HG02763 (cell line): ENCODE measurements around the gene ERFE.

ENCODE experiments used
- ATAC-seq: cut with Tn5 transposase; IDR thresholded peaks from one replicate; pipeline ENCODE4 v1.9.1; 2021; ENCODE audit warnings: mild to moderate bottlenecking, moderate library complexity; ENCODE audit not compliant: unreplicated experiment

ERFE gene

DNA sequence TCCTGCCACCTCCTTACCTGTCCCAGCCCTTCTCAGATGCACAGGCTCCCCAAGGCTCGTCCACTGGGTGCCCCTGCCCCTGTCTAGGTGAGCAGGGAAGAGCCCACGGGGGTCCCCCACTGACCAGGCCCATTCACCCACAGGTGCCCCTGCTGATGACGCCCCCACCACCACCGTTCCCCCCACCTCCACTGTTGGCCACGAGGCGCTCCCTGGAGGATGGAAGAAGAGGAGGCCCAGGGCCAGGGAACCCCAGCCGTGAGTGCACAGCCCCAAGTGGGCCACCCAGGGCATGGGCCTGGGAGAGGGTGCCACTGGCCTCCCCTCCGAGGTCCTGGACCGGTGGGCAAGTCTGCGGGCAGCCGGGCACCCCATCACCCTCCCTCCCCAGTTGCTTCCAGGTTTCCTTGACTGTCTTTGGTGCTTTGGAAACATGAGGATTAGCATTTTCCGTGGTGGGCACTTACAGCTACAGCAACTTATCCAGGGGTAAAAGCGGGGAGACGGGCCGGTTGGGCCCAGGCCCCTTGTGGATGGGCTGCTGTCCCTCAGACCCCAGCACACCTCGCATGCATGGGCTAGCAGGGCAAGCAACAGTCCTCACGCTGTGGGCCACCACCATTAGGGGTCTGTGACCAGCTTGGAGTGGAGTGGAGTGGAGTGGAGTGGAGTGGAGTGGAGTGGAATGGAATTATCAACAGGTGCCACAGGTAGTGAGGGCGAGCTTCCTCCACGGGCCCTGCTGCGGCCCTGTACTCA lies 33.5 kb upstream of the ERFE start:
- no peak for ATAC-seq

DNA sequence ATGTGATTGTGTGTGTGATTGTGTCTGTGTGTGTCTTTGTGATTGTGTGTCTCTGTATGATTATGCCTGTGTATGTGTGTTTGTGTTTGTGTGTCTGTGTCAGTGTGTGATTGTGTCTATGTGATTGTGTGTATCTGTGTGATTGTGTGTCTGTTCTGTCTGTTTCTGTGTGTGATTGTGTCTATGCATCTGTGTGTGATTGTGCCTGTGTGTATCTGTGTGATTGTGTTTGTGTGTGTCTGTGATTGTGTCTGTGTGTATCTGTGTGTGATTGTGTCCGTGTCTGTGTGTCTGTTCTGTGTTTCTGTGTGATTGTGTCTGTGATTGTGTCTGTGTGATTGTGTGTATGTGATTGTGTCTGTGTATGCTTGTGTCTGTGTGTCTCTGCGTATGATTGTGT lies 32.4 kb upstream of the ERFE start:
- ATAC-seq = no peak

DNA sequence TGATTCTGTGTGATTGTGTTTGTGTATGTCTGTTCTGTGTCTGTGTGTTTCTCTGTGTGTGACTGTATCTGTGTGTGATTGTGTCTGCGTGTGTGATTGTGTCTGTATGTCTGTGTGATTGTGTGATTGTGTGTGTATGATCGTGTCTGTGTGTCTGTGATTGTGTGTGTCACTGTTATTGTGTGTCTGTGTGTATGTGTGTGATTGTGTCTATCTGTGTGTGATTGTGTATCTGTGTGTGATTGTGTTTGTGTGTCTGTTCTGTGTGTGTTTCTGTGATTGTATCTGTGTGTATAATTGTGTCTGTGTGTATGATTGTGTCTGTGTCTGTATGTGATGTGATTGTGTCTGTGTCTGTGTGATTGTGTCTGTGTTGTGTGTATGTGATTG lies 32.0 kb upstream of the ERFE start:
- no peak for ATAC-seq

DNA sequence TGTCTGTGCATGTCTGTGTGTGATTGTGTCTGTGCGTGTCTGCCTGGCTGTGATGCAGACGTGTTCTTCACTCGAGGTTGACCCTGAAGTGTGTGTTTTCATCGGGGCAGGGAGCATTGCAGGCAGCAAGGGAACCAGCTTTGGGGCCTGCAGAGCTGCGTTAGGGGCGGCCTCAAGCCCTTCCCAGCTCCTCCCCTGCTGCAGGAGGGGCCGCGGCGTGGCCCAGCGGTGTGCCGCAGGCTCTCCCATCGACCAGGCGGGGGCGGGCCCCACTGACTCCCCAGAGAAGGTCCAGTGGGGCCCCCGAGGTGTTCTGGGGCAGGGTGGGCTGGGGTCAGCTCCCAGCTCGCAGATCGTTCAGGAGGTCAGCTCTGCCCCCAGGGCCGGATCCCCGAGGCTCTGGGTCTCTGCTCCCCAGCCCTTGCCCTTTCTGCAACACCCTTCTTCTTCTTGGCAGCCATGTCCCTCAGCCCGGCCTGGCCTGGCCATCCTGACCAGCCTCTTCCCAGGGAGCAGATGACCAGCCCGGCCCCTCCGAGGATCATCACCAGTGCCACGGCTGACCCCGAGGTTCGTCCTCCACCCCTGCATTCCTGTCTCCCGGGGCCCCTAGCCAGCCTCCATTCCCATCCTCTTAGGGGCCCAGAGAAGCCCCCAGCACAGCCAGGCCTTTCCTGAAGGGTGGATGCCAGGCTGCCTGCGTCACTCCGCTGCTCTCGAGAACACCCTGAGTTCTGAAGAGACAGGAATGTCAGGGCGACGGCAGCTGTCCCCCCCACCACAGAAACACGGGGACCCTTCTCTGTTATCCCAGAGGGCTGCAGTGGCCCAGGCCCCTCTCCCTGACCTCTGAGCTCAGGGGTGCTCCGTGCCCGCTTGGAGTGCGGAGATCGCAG lies 31.4 kb upstream of the ERFE start:
- ATAC-seq = no peak

DNA sequence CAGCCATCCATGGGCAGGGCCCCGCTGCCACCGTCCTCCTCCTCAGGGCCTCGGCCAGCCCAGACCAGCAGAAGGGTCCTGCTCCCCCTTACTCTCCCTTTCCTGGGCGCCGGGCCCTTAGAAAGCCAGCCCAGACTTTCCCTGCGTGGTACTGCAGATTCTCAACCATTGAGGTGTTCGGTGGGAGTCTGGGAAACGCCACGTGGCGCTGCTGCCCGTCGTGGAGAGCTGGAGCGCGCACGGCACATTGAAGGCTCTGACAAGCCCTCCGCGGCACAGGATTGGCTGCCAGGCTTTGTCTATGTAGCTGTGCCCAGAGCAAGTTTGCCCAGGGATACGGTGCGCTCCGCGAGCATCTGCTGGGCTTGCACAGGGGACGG lies 30.7 kb upstream of the ERFE start:
- ATAC-seq = no peak

DNA sequence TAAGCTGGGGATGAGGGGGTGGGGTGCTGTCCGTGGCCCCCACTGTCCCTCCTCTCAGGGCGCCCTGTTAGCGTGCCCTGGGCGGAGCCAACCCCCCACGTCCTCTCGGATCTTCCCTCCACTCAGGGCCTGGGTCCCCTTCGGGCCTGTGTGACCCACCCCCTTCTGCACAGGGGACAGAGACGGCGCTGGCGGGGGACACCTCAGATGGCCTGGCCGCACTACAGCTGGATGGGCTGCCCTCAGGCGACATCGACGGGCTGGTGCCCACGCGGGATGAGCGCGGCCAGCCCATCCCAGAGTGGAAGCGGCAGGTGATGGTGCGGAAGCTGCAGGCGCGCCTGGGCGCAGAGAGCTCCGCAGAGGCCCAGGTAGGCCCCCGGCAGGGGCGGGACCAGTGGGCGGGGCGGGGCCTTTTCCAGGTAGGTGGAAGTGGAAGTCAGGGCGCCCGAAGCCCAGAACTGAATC lies 30.2 kb upstream of the ERFE start:
- no peak for ATAC-seq

DNA sequence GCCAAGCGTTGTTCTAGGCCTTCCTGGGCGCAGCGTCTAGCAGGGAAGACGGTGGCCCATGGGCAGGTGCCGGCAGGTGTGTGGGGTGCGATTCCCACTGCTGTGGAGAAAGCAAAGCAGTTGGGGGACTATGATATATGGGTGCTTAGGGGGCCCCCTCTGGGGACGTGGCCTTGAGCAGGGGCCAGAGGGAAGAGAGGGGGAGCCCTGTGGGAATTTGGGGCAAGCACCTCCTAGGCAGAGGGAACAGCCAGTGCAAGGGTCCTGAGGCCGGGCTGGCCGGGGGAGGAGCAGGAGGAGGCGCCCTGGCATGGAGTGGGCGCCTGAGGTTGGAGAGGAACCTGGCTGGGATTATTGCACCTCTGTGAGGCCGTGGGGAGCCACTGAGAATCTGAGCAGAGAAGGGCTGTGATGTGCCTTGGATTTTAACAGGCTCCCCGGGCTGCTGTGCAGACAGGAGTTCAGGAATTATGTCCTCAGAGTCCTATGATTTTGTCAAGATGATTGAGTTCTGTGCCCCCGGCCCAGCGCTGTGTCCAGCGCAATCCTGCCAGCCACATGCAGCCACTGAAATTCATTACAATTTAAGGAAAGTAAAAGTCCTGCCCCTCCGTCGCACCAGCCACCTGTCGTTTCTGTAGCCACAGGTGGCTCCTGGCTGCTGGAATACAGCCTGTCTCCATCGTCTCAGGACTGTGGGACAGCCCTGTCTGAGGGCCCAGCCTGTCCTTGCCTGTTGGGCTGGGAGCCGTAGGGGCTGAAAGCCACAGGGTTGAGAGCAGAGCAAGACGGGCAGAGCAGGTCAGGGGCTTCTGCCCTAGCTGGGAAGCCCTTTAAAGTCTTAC lies 29.4 kb upstream of the ERFE start:
- ATAC-seq = no peak

DNA sequence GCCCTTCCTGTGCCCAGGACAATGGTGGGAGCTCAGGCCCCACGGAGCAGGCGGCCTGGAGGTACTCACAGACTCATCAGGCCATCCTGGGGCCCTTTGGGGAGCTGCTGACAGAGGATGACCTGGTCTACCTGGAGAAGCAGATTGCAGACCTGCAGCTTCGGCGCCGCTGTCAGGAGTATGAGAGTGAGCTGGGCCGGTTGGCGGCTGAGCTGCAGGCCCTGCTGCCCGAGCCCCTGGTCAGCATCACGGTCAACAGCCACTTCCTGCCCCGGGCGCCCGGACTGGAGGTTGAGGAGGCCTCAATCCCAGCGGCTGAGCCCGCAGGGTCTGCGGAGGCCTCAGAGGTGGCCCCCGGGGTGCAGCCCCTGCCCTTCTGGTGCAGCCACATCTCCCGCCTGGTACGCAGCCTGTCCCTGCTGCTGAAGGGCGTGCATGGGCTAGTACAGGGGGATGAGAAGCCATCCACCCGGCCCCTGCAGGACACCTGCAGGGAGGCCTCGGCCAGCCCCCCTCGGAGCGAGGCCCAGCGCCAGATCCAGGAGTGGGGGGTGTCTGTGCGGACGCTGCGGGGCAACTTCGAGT lies 28.6 kb upstream of the ERFE start:
- no peak for ATAC-seq

DNA sequence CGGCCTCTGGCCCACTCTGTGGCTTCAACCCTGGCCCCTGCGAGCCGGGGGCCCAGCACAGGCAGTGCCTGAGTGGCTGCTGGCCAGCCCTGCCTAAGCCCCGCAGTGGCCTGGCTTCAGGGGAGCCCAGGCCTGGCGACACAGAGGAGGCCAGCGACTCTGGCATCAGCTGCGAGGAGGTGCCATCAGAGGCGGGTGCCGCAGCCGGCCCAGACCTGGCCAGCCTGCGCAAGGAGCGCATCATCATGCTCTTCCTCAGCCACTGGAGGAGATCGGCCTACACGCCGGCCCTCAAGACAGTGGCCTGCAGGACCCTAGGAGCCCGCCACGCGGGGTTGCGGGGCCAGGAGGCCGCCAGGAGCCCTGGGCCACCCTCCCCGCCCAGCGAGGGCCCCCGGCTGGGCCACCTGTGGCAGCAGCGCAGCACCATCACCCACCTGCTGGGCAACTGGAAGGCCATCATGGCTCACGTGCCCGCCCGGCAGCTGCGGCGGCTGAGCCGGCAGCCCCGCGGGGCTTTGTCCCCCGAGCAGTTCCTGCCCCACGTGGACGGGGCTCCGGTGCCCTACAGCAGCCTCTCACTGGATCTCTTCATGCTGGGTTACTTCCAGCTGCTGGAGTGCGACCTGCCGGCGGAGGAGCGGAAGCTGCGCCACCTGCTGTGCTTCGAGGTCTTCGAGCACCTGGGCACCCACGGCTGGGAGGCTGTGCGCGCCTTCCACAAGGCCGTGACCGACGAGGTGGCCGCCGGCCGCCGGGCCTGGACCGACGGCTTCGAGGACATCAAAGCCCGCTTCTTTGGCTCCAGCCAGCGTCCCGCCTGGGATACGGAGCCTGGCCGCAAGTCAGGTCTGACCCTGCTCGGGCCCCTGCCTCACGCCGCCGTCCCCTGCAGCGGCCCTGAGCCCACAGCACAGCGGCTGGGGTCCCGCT lies 27.8 kb upstream of the ERFE start:
- ATAC-seq = no peak

DNA sequence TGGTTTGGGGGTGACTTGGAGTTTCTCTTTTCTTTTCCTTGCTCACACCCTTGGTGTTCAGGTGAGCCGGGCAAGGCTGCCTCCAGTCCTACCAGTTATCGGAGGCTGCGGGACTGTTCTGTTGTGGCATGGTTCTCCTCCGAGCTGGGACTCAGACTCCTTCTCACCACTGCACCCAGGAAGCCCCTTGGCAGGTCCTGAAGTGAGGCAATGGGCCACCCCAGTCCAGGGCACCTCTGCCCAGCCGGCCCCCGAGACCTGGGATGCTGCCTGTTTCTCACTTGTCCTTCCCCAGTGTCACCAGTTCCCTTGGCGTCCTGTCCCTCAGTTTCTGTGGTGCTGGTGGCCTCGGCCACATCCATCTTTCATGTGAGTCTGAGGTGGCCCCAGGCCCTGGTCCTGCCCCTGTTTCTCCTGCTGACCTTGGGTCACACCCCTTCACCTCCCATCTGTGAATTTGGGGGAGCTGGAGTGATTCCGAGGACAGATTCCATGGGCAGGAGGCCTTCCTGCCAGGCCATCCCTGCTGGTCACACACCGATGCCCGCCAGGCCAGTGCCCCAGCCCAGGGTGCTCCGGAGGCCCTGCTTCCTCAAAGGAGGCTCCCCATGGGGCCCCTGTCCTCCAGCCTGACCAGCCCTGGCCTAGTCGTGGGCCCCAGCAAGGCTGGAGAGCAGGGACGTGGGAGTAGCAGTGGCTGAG lies 26.9 kb upstream of the ERFE start:
- no peak for ATAC-seq

DNA sequence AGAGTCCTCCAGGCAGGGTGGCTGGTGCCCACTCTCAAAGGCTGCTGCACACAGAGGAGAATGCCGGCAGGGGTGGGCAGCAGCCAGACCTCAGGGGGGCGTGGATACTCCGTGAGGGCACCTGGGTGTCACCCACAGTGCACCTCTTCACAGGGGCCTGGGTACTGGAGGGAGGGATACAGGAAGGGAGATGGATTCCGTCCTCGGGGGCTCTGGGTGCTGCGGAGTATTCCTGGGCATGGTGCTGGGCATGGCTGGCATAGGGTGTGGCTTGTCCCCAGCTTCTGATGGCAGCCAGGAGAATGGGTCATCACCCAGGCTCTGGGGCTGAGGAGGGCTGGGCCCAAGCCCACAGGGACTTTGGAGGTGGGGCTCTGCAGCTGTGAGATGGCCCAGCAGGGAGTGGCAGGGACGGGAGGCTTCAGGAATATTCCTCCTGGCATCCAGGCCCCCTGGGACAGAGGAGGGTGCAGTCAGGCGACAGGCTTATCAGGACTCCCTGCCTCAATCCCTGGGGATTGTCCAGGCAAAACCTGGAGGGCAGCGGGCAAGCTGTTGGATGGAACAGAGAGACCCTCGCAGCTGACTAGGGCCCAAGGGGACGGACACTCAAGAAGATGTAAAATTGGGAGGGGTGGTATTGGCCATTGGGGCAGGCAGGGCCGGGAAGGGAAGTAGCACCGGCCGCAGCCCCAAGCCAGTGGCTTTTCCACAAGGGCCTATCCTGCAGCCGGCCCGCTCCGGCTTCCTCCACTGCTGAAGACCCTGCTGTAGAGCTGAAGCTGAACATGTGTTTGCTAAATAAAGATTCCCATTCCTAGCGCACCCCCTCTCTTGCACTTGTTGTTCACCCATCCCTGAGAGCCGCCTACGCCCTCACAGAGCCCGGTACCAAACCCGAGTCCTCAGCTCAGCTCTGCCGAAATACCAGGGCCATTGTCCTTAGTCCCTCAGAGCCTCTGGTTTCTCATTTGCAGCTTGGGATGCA lies 26.0 kb upstream of the ERFE start:
- ATAC-seq = no peak

DNA sequence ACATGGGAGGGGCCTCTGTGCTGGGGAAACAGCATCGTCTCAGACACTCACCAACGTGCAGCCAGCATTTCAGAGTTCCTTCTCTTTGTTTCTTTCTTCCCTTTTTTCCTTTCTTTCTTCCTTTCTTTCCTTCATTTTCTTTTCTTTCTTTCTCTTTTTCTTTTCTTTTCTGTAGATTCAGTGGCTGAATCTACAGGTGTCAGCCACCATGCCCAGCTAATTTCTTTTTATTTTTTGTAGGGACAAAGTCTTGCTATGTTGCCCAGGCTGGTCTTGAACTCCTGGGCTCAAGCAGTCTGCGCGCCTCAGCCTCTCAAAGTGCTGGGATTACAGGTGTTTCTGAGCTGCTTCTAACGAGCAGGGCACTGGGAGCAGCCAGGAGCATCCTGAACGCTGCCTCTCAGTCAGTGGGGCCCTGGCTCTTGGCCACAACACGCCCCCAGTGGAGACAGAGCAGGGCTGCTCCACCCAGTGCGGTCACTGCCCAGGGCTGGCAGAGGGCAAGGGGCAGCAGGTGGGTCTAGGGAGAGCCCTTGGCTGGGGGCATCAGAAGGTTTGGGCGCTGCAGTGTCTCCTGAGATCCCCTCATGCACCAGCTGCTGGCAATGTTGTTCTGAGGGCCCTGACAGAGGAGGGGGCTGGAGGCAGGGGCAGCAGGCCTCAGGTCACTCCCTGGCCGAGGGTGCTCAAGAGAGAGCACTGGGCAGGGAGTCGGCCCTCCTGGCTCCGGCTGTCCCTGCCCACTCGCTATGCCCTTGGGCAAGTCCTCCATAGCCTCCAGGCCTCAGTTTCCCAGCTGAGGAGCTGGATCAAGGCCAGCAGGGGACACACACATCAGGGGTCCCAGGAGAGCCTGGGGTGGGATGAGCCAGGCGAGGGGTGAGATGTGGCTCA lies 25.0 kb upstream of the ERFE start:
- no peak for ATAC-seq

DNA sequence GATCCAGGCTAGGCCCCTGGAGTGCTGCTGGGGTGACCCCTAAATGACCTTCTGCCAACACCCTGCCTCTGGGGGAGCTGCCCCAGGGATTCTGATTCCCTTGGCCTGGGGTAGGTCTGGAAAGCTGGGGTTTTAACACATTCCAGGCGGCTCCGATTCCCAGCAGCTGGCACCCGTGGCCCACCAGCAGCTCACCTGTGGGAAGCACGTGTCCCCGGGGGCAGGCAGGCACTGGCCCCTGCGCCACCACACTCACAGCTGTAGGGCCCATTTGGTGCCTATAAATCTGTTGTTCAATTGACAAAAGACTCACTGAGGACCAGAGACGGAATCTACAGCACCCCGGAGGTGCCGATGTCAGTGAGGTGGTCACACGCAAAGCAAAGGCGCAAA lies 24.4 kb upstream of the ERFE start:
- no peak for ATAC-seq

DNA sequence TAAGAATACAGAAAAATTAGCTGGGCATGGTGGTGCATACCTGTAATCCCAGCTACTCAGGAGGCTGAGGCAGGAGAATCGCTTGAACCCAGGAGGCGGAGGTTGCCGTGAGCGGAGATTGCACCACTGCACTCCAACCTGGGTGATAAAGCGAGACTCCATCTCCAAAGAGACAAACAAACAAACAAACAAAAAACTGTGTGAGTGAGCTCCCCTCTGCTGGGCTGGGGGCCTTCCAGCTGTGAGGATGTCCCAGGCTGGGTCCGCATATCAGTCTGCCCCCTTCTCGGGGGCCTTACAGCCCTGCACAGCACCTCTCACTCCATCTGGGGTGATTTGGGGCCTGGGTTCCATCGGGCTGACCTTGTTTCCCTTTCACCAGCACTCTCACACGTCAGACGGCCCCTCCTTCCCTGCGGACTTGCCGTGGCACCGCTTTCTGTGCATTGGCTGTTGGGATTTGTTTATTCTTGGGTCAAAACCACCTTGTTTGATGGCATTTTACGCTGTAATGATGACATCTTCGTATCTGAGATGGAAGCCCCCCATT lies 23.1 kb upstream of the ERFE start:
- no peak for ATAC-seq

DNA sequence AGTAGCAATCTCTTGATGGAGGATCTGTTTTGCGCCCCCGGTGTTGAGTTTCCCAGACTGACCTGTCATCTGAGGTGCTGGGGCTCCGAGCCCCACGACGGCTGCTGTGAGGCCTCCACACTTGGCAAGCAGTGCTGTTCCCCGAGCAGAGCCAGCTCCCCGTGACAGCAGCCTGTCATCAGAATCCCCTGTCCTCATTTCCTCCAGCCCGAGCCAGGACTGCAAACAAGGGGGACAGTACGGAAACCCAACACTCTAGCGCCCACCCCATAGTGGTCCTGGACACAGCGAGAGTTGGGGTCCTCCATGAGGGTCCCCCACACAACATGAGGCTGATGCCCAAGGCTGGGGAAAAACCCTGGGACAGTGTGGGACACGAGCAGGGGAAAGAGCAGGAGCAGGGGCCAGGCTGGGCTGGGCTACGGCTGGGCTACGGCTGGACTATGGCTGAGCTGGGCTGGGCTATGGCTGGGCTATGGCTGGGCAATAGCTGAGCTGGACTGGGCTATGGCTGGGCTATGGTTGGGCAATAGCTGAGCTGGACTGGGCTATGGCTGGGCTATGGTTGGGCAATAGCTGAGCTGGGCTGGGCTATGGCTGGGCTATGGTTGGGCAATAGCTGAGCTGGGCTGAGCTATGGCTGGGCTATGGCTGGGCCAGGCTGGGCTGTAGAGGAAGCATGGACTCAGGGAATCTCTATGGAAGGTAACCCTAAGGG lies 21.8 kb upstream of the ERFE start:
- ATAC-seq = no peak

DNA sequence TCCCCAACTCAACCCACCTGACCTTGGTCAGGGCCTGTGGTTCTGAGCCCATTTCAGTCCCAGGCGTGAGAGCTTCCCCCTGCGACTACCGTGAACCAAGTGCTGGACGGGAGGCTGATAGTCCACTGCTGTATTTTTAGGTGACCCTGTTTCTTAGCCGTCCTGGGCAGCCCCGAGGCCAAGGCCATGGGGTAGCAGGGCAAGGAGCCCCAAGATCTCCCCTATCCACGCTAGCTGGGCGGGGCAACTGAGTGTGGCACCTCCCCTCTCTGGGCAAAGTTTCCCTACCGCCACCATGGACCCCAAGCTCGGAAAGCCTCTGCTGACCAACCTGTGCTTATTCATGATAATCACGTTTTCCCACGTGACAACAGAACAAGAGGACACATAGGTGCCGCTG lies 20.9 kb upstream of the ERFE start:
- no peak for ATAC-seq
